H9 (cell line): ENCODE data around the gene RERE. TPM values are rescaled to one million over a fixed set of nuclear protein-coding genes. Genes with fewer than 3 reads are reported as not detected.

Experiments
- DNase-seq: peaks from one replicate; pipeline ENCODE4 v3.0.0-alpha.2; 2017
- H2AFZ ChIP-seq: one replicate; pipeline ENCODE4 v1.6.1; 2013; ENCODE audit warnings: mild to moderate bottlenecking, low read length, control low read depth, moderate library complexity
- H2AK5ac ChIP-seq: 2 replicates; pipeline ENCODE4 v1.6.1; 2013; ENCODE audit warnings: low read length, control low read depth, mixed read lengths; ENCODE audit not compliant: insufficient read length
- H2BK120ac ChIP-seq: one replicate; pipeline ENCODE4 v1.6.1; 2013; ENCODE audit warnings: low read depth, mild to moderate bottlenecking, low read length, control low read depth, inconsistent platforms; ENCODE audit not compliant: poor library complexity, severe bottlenecking
- H2BK12ac ChIP-seq: 2 replicates; pipeline ENCODE4 v1.6.1; 2013; ENCODE audit warnings: low read length, control low read depth, mixed read lengths, low read depth; ENCODE audit not compliant: insufficient read length
- H2BK15ac ChIP-seq: 2 replicates; pipeline ENCODE4 v1.6.1; 2013; ENCODE audit warnings: low read depth, low read length, control low read depth
- H2BK20ac ChIP-seq: one replicate; pipeline ENCODE4 v1.6.1; 2013; ENCODE audit warnings: low read depth, mild to moderate bottlenecking, low read length, control low read depth, inconsistent platforms; ENCODE audit not compliant: poor library complexity, severe bottlenecking
- H2BK5ac ChIP-seq: 2 replicates; pipeline ENCODE4 v1.6.1; 2013; ENCODE audit warnings: low read length, control low read depth, mixed read lengths; ENCODE audit not compliant: insufficient read length
- H3K14ac ChIP-seq: 2 replicates; pipeline ENCODE4 v1.6.1; 2013; ENCODE audit warnings: low read length, control low read depth; ENCODE audit not compliant: insufficient read depth
- H3K18ac ChIP-seq: 2 replicates; pipeline ENCODE4 v1.6.1; 2013; ENCODE audit warnings: low read depth, mild to moderate bottlenecking, mixed read lengths, low read length, control low read depth; ENCODE audit not compliant: insufficient read length
- H3K23ac ChIP-seq: 2 replicates; pipeline ENCODE4 v1.6.1; 2013; ENCODE audit warnings: low read length, control low read depth, mixed read lengths, low read depth; ENCODE audit not compliant: insufficient read length
- H3K23me2 ChIP-seq: 2 replicates; pipeline ENCODE4 v1.6.1; 2013; ENCODE audit warnings: low read depth, mild to moderate bottlenecking, mixed read lengths, low read length, control low read depth; ENCODE audit not compliant: insufficient read length, poor library complexity, severe bottlenecking
- H3K27ac ChIP-seq: 2 replicates; pipeline ENCODE4 v1.5.1; 2013; ENCODE audit warnings: low read length, control low read depth, mixed read lengths, low read depth; ENCODE audit not compliant: insufficient read length
- H3K27me3 ChIP-seq: 2 replicates; pipeline ENCODE4 v1.6.1; 2013; ENCODE audit warnings: low read length, control low read depth, inconsistent platforms; ENCODE audit not compliant: insufficient read depth
- H3K4ac ChIP-seq: 2 replicates; pipeline ENCODE4 v1.6.1; 2013; ENCODE audit warnings: low read depth, mild to moderate bottlenecking, control low read depth, inconsistent platforms, low read length, moderate library complexity
- H3K4me1 ChIP-seq: 2 replicates; pipeline ENCODE4 v1.6.1; 2013; ENCODE audit warnings: low read length, control low read depth, inconsistent platforms; ENCODE audit not compliant: insufficient read depth
- H3K4me2 ChIP-seq: 2 replicates; pipeline ENCODE4 v1.6.1; 2013; ENCODE audit warnings: low read length, control low read depth, mixed read lengths; ENCODE audit not compliant: insufficient read length, insufficient read depth
- H3K56ac ChIP-seq: 2 replicates; pipeline ENCODE4 v1.6.1; 2013; ENCODE audit warnings: low read depth, mild to moderate bottlenecking, mixed read lengths, low read length, control low read depth; ENCODE audit not compliant: insufficient read length
- H3K79me1 ChIP-seq: 2 replicates; pipeline ENCODE4 v1.6.1; 2013; ENCODE audit warnings: low read depth, mild to moderate bottlenecking, moderate library complexity, low read length, control low read depth, inconsistent platforms; ENCODE audit not compliant: insufficient read depth, poor library complexity, severe bottlenecking
- H3K79me2 ChIP-seq: 2 replicates; pipeline ENCODE4 v1.6.1; 2013; ENCODE audit warnings: low read length, control low read depth, inconsistent platforms; ENCODE audit not compliant: insufficient read depth
- H3K9ac ChIP-seq: 2 replicates; pipeline ENCODE4 v1.6.1; 2013; ENCODE audit warnings: low read length, control low read depth, mixed read lengths; ENCODE audit not compliant: insufficient read length; ENCODE audit errors: extremely low read depth
- H3K9me3 ChIP-seq: one replicate; pipeline ENCODE4 v1.6.1; 2013; ENCODE audit warnings: low read depth, low read length, inconsistent platforms; ENCODE audit not compliant: control insufficient read depth
- H3T11ph ChIP-seq: one replicate; pipeline ENCODE4 v1.6.1; 2013; ENCODE audit warnings: mild to moderate bottlenecking, low read length, control low read depth, inconsistent platforms
- H4K20me1 ChIP-seq: one replicate; pipeline ENCODE4 v1.6.1; 2013; ENCODE audit not compliant: control insufficient read depth, insufficient read length, insufficient read depth
- H4K5ac ChIP-seq: 2 replicates; pipeline ENCODE4 v1.6.1; 2013; ENCODE audit warnings: low read depth, mild to moderate bottlenecking, mixed read lengths, low read length, control low read depth; ENCODE audit not compliant: insufficient read length
- H4K8ac ChIP-seq: replicated peaks from 2 replicates; pipeline ENCODE4 v1.6.1; 2013; ENCODE audit warnings: low read length, control low read depth, mixed read lengths, low read depth; ENCODE audit not compliant: insufficient read length
- H4K91ac ChIP-seq: 2 replicates; pipeline ENCODE4 v1.6.1; 2013; ENCODE audit warnings: low read depth, mild to moderate bottlenecking, moderate library complexity, mixed read lengths, low read length, control low read depth; ENCODE audit not compliant: insufficient read length
- H3K27ac Mint-ChIP-seq, 3 experiments: 2 replicates in 2 of 3; 3 replicates in 1 of 3; pipeline ENCODE4 v1.8.0; 2020 to 2021; ENCODE audit warnings: mixed read lengths in 3 of 3, mild to moderate bottlenecking in 1 of 3, moderate library complexity in 1 of 3
- H3K27me3 Mint-ChIP-seq: 2 replicates; pipeline ENCODE4 v1.8.0; 2021; ENCODE audit warnings: low read depth, mild to moderate bottlenecking, moderate library complexity, mixed read lengths
- H3K36me3 Mint-ChIP-seq, 3 experiments: 2 replicates in 2 of 3; 3 replicates in 1 of 3; pipeline ENCODE4 v1.8.0; 2020 to 2021; ENCODE audit warnings: low read depth in 3 of 3, mixed read lengths in 3 of 3; ENCODE audit not compliant: insufficient read depth in 1 of 3
- H3K4me1 Mint-ChIP-seq, 2 experiments: 2 replicates each; pipeline ENCODE4 v1.8.0; 2020; ENCODE audit warnings: mixed read lengths in 2 of 2
- H3K4me3 Mint-ChIP-seq, 2 experiments: 2 replicates in 1 of 2; 3 replicates in 1 of 2; pipeline ENCODE4 v1.8.0; 2020 to 2021; ENCODE audit warnings: mild to moderate bottlenecking in 2 of 2, mixed read lengths in 2 of 2, moderate library complexity in 1 of 2
- H3K9me3 Mint-ChIP-seq, 2 experiments: 2 replicates in 1 of 2; 3 replicates in 1 of 2; pipeline ENCODE4 v1.8.0; 2020; ENCODE audit warnings: mild to moderate bottlenecking in 2 of 2, mixed read lengths in 2 of 2, moderate library complexity in 1 of 2
- CTCF ChIP-seq: fragments of 200-600 bp; sonication (generic); conservative IDR thresholded peaks from 3 replicates; pipeline ENCODE4 v1.8.0; 2021; ENCODE audit warnings: antibody characterized with exemption, mild to moderate bottlenecking
- WGBS: extraction: QIAGEN DNeasy Blood & Tissue Kit; methylation state at CpG from one replicate; pipeline ENCODE4 v1.1.7; 2013; ENCODE audit warnings: missing lambda C conversion rate, low lambda C conversion rate, mixed read lengths; ENCODE audit not compliant: insufficient read length; ENCODE audit errors: extremely low coverage; 5-methylcytosine and 5-hydroxymethylcytosine counted together
- total RNA-seq: library from RNA; stranded (reverse); gene quantifications from 2 replicates; pipeline ENCODE4 v1.2.1, GENCODE V29; 2021

Gene RERE
- total RNA-seq, 1 experiment from 2014 or later: 103 TPM

GRCh38 chr1:8677782-8678181, 139.7 kb downstream of the RERE start:
- no peak overlapping the region; a peak in 2 of 7 replicates for H3K27ac Mint-ChIP-seq
- Histone ChIP-seq H4K20me1 (no peaks in the 10 kb centered on the region), H3K56ac (no peak overlapping the region), H3K27me3 (no peaks in the 10 kb centered on the region), H3K27ac (no peak overlapping the region), H4K8ac (no peak overlapping the region), H2AK5ac (no peak overlapping the region), H2AFZ (no peak overlapping the region), H2BK20ac (no peak overlapping the region), H3K79me1 (peaks cover 11% of the 10 kb centered on the region), H4K5ac (no peak overlapping the region), H2BK5ac (no peak overlapping the region), H3K9me3 (no peaks in the 10 kb centered on the region), H3K4me2 (no peak overlapping the region), H3K4ac (no peak overlapping the region), H3K79me2 (peaks cover 56% of the 10 kb centered on the region; the same call in 1 of the 2 replicates), H3K9ac (no peak overlapping the region), H3K18ac (no peak overlapping the region), H3K23me2 (no peaks in the 10 kb centered on the region), H2BK120ac (no peak overlapping the region), H2BK12ac (no peak overlapping the region), H4K91ac (no peak overlapping the region), H3T11ph (no peak overlapping the region), H2BK15ac (no peak overlapping the region), H3K4me1 (peaks cover 6% of the 10 kb centered on the region; the same call in 1 of the 2 replicates), H3K14ac (no peak overlapping the region), H3K23ac (no peak overlapping the region)
- H3K4me1 Mint-ChIP-seq: peaks cover 25 to 30% of the 10 kb centered on the region in 2 experiments
- DNase-seq: no peak
- H3K27me3 Mint-ChIP-seq: no peaks in the 10 kb centered on the region
- H3K9me3 Mint-ChIP-seq: no peaks in the 10 kb centered on the region
- no CpG with 5 or more reads among the region's 2 CpGs for WGBS
- no peak for TF ChIP-seq CTCF
- no peak overlapping the region for H3K4me3 Mint-ChIP-seq
- H3K36me3 Mint-ChIP-seq: no peaks in the 10 kb centered on the region; a peak in 1 of 7 replicates
